Vagina (tissue), 2 donors: ENCODE measurements around the gene KAZN.

Experiments used
- POLR2A ChIP-seq, 2 donors: fragments of 450-650 bp; IDR thresholded peaks; one replicate each; pipeline ENCODE4 v1.6.1; 2017; ENCODE audit warnings: antibody characterized with exemption in 2 of 2, mild to moderate bottlenecking in 2 of 2, moderate library complexity in 2 of 2
- POLR2AphosphoS5 ChIP-seq, 2 donors: sonication (generic); formaldehyde crosslinking; IDR thresholded peaks; one replicate each; pipeline ENCODE4 v1.9.0; 2017; ENCODE audit warnings: antibody characterized with exemption in 2 of 2, mild to moderate bottlenecking in 2 of 2, low read depth in 1 of 2; ENCODE audit not compliant: insufficient read depth in 1 of 2
- TF ChIP-seq, protein P1 (sequence below), 3 experiments: fragments of 450-650 bp in 2 of 3; fragments of 200-600 bp in 1 of 3; sonication (generic) in 1 of 3; IDR thresholded peaks; one replicate each; pipeline ENCODE4 v1.5.1; 2017 to 2019; ENCODE audit warnings: antibody characterized with exemption in 3 of 3, mild to moderate bottlenecking in 2 of 3, moderate library complexity in 2 of 3

DNA sequence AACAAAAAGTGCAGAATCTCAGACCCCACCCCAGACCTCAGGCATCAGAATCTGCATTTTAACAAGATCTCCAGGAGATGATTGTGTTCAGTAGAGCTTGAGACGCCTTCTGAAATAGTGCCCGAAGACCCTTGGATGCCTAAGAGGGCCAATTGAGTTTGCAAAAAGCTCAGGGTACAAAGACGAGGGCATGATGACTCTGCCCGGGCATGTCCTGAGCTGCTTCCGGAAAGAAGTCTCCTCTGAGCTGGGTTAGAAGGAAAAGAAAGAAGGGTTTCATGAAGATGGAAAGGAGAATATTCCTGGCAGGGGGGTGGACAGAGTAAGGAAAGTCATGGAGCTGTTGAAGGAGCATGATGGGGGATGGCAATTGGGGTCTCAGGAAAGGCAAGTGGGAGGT, 308.9 kb downstream of the KAZN start:
- TF ChIP-seq, protein P1, sequence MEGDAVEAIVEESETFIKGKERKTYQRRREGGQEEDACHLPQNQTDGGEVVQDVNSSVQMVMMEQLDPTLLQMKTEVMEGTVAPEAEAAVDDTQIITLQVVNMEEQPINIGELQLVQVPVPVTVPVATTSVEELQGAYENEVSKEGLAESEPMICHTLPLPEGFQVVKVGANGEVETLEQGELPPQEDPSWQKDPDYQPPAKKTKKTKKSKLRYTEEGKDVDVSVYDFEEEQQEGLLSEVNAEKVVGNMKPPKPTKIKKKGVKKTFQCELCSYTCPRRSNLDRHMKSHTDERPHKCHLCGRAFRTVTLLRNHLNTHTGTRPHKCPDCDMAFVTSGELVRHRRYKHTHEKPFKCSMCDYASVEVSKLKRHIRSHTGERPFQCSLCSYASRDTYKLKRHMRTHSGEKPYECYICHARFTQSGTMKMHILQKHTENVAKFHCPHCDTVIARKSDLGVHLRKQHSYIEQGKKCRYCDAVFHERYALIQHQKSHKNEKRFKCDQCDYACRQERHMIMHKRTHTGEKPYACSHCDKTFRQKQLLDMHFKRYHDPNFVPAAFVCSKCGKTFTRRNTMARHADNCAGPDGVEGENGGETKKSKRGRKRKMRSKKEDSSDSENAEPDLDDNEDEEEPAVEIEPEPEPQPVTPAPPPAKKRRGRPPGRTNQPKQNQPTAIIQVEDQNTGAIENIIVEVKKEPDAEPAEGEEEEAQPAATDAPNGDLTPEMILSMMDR (IDR thresholded peaks at IDR 0.05) = no peak
- TF ChIP-seq POLR2AphosphoS5 (IDR thresholded peaks at IDR 0.05; ENCODE audit: insufficient read depth in 1 of 2, low read depth in 1 of 2) (no peak), POLR2A (IDR thresholded peaks at IDR 0.05) (no peak)
